Mucosa of descending colon (tissue), 3 donors: ENCODE measurements around the gene COX4I1. TPM values are rescaled to one million over a fixed set of nuclear protein-coding genes. Genes with fewer than 3 reads are reported as not detected.

Experiments used
- ATAC-seq: fragments of 200-7000 bp; cut with Tn5 transposase; one replicate; pipeline ENCODE4 v1.9.1; 2020; ENCODE audit warnings: mild to moderate bottlenecking, moderate library complexity
- DNase-seq, 3 donors: peaks; one replicate each; pipeline ENCODE4 v3.0.0-alpha.2; 2020
- H3K36me3 ChIP-seq: fragments of 200-600 bp; one replicate; pipeline ENCODE4 v1.8.0; 2021; ENCODE audit warnings: low read depth, mild to moderate bottlenecking
- H3K4me1 ChIP-seq: fragments of 200-600 bp; one replicate; pipeline ENCODE4 v1.8.0; 2021; ENCODE audit warnings: low read depth, mild to moderate bottlenecking
- H3K4me3 ChIP-seq: fragments of 200-600 bp; one replicate; pipeline ENCODE4 v1.8.0; 2021; ENCODE audit warnings: mild to moderate bottlenecking
- H3K9me3 ChIP-seq: fragments of 200-600 bp; one replicate; pipeline ENCODE4 v1.8.0; 2021; ENCODE audit warnings: mild to moderate bottlenecking
- CTCF ChIP-seq: fragments of 200-600 bp; IDR thresholded peaks from one replicate; pipeline ENCODE4 v1.8.0; 2022; ENCODE audit warnings: antibody characterized with exemption, mild to moderate bottlenecking
- intact Hi-C, 2 donors: fragments of 100-400 bp; cut with DNase I in 1 of 2; cut with micrococcal nuclease in 1 of 2; formaldehyde crosslinking; loops; one replicate each; pipeline versions ENCODE4 v1.11.0 to v1.11.1; 2022; cut with DNase I, micrococcal nuclease
- total RNA-seq, 3 donors: library from RNA; stranded (reverse); fragmentation: NEBNext Ultra II Directional in 2 of 3; extraction: Animal tissue kit (Norgen Biotek cat#: 25700) in 2 of 3; gene quantifications; one replicate each; pipeline versions ENCODE4 v1.2.1 to v1.2.4, GENCODE V29; 2021 to 2023
- donor health status: DM: no; HTN: no; CAD: no; lungs with moderate emphysema.
- donor health status: DM: no; HTN: no; CAD: no.
- donor health status: DM: no; HTN: yes; CAD: no.

COX4I1 gene
- total RNA-seq, 3 donors from 2014 or later, result 793 to 1,140 (median 1,020) TPM

DNA sequence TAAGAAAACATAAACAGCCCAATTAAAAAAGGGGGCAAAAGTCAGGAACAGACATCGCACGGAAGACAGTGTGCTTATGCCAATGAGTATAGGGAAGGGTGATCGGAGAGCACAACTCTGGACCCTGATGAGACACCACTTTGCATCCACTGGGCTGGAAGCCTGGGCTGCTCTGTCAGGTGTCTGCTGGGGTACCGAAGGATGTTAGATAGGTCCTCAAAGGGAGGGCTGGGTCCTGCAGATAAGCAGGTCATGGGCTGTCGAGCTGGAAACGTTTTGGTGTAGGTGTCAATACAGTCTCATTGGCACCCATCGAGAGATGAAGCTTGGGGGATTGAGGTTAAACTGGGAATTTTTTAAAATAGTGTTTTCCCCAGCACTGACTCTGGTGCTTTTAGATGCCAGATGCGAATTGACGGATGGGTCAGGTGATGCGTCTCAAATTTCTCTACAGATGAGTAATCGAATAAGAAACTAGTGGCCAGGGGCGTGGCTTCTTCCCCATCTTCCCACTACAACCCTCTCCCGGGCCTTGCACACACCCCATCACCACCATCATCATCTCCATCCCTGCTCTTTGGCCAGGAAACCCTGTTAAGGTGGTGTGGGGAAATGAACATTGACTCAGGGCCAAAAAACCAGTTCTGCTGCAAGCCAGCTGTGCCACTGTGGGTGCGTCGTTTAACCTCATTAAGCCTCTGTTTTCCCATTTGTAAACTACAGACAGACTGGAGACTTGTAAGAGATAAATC lies 51.7 kb downstream of the COX4I1 start:
- intact Hi-C loops, result no loop called here
- H3K4me1 ChIP-seq, result no peaks in the 10 kb centered on the region
- DNase-seq, result no peak

GRCh38 chr16:85853547-85854545 lies 54.4 kb downstream of the COX4I1 start:
- no peak overlapping the region for H3K4me3 ChIP-seq
- no peaks in the 10 kb centered on the region for H3K9me3 ChIP-seq
- H3K36me3 ChIP-seq, result no peaks in the 10 kb centered on the region
- DNase-seq, result no peak
- TF ChIP-seq CTCF, result no peak
- H3K4me1 ChIP-seq, result no peaks in the 10 kb centered on the region
- intact Hi-C loops, result no loop called here
- ATAC-seq, result no peak

More for the DNA sequence above, 51.7 kb downstream of the COX4I1 start:
- H3K9me3 ChIP-seq, result no peaks in the 10 kb centered on the region
- H3K36me3 ChIP-seq, result no peaks in the 10 kb centered on the region
- no peak for TF ChIP-seq CTCF
- no peak overlapping the region for H3K4me3 ChIP-seq
- ATAC-seq, result no peak

DNA sequence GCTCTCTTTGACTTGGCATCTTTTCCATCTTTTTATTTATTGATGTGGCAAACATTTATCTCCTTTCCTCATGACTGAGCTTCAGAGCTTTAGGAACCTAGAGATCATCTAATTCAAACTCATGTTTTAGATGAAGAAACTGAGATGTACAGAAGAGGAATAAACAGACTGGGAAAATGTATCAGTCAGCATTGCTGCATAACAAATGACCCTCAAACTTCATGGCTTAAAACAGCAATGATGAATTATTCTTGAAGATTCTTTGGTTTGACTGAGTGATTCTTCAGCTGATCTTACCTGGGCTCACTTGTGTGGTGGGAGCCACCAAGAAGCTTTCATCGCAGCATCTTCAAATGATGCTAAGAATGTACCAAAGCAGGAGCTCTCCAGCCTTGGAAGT lies 55.4 kb downstream of the COX4I1 start:
- Histone ChIP-seq H3K4me1 (no peaks in the 10 kb centered on the region), H3K9me3 (no peaks in the 10 kb centered on the region), H3K4me3 (no peak overlapping the region), H3K36me3 (no peaks in the 10 kb centered on the region)
- no peak for TF ChIP-seq CTCF
- intact Hi-C loops, result no loop called here
- ATAC-seq (no peak), DNase-seq (no peak)

DNA sequence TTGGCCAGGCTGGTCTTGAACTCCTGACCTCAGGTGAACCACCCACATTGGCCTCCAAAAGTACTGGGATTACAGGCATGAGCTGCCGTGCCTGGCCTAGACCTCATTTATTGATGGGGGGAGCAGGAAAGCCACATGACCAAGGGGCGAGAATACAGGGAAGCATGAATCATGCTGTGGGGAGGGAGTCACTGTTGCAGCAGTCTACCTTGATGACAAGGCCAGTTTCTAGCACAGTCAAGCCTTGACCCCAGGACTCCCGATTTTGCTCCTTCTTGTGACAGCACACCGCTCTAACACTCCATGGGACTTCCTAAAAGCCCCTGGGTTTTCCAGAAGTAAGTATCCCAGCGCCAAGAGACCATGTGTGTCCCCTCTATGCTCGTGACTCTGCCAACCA lies 56.6 kb downstream of the COX4I1 start:
- intact Hi-C loops, result no loop called here
- Histone ChIP-seq H3K4me1 (no peaks in the 10 kb centered on the region), H3K9me3 (no peaks in the 10 kb centered on the region), H3K4me3 (no peak overlapping the region), H3K36me3 (no peaks in the 10 kb centered on the region)
- ATAC-seq, result no peak
- no peak for TF ChIP-seq CTCF
- no peak for DNase-seq

DNA sequence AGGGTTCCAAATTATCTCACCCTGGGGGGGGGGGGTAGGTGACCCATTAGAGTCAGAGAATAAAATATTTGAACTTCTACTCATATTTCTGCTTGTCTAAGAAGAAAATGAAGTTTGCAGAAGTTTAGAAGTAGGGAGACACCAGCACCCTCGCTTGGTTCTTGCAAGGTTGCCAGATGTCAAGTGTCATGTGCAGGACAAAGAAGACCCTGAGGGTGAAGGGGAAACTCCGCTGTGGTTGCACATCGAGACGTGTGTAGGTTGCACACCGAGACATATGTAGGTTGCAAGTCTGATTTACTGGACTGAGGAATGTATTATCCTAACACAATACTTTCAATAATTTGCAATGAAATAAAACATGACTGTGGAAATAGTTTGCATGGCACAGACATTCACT lies 57.1 kb downstream of the COX4I1 start:
- TF ChIP-seq CTCF, result no peak
- Histone ChIP-seq H3K4me3 (no peak overlapping the region), H3K36me3 (no peaks in the 10 kb centered on the region), H3K4me1 (no peaks in the 10 kb centered on the region), H3K9me3 (no peaks in the 10 kb centered on the region)
- intact Hi-C loops, result no loop called here
- no peak for DNase-seq
- ATAC-seq, result no peak

Other genes with a start within 250 kb of the COX4I1 start
- gene GSE1, start 186.4 kb upstream of the COX4I1 start, total RNA-seq, result 100 to 1,000 TPM; 107 to 122 (median 107) TPM
- 10 to 100 TPM in 1 of 3 donors, 1 to 10 TPM in 2; 1.2 to 11.8 (median 5.4) TPM for gene GINS2, start 110.7 kb upstream of the COX4I1 start, total RNA-seq
- 1 to 10 TPM in 2 of 3 donors, under 1 TPM in 1; 0.73 to 1.3 (median 1.0) TPM for gene C16orf74, start 48.6 kb upstream of the COX4I1 start, total RNA-seq
- gene EMC8, start 151 bp upstream of the COX4I1 start, total RNA-seq, result 10 to 100 TPM; 27.7 to 31.0 (median 30.2) TPM
- gene IRF8, start 99.5 kb downstream of the COX4I1 start, total RNA-seq, result 10 to 100 TPM; 28.8 to 55.8 (median 36.5) TPM